Activated T-cell treated with anti-CD3 and anti-CD28 coated beads, Interleukin-2, amount 50 U/mL, for 72 hours (primary cell): ENCODE measurements around the gene APOA4. TPM values are rescaled to one million over a fixed set of nuclear protein-coding genes. Genes with fewer than 3 reads are reported as not detected.

Source experiments
- ATAC-seq, 2 donors: fragments of 150-1000 bp; cut with Tn5 transposase; replicated peaks in 1 of 2; 2 replicates each; pipeline ENCODE4 v1.10.0; 2021; ENCODE audit warnings: moderate library complexity in 2 of 2, mild to moderate bottlenecking in 1 of 2
- DNase-seq, 2 donors: peaks; one replicate each; pipeline ENCODE4 v3.0.0; 2021 to 2022; ENCODE audit warnings: mixed read lengths in 1 of 2
- H3K27ac Mint-ChIP-seq: one replicate; pipeline ENCODE4 v1.8.0; 2022; ENCODE audit warnings: mild to moderate bottlenecking, moderate library complexity, mixed read lengths
- H3K27me3 Mint-ChIP-seq: one replicate; pipeline ENCODE4 v1.8.0; 2022; ENCODE audit warnings: low read depth, mixed read lengths
- H3K36me3 Mint-ChIP-seq, 2 donors: one replicate each; pipeline ENCODE4 v1.8.0; 2022; ENCODE audit warnings: mixed read lengths in 2 of 2, mild to moderate bottlenecking in 1 of 2; ENCODE audit not compliant: insufficient read depth in 2 of 2
- H3K4me1 Mint-ChIP-seq: one replicate; pipeline ENCODE4 v1.8.0; 2022; ENCODE audit warnings: low read depth, mixed read lengths
- H3K4me3 Mint-ChIP-seq, 2 donors: one replicate each; pipeline ENCODE4 v1.8.0; 2022; ENCODE audit warnings: mild to moderate bottlenecking in 2 of 2, mixed read lengths in 2 of 2, moderate library complexity in 2 of 2
- H3K9me3 Mint-ChIP-seq, 2 donors: one replicate each; pipeline ENCODE4 v1.8.0; 2022; ENCODE audit warnings: mixed read lengths in 2 of 2
- total RNA-seq, 2 donors: library from RNA; stranded (reverse); gene quantifications; one replicate each; pipeline ENCODE4 v1.2.3, GENCODE V29; 2022

The APOA4 gene
- total RNA-seq: not detected

GRCh38 chr11:116823031-116823843 lies at the start of gene APOA4:
Gene APOA4 (minus strand): TSS chr11:116823304. CDS start chr11:116823191, 113 bp downstream.
- no peak for ATAC-seq
- Mint-ChIP-seq H3K4me1 (no peaks in the 10 kb centered on the region), H3K36me3 (no peaks in the 10 kb centered on the region), H3K27me3 (no peaks in the 10 kb centered on the region), H3K4me3 (no peak within 1 kb of the TSS), H3K27ac (no peak within 1 kb of the TSS), H3K9me3 (no peaks in the 10 kb centered on the region)
- no peak for DNase-seq

GRCh38 chr11:116871248-116871647 lies 48.1 kb upstream of the APOA4 start:
- no peak overlapping the region for H3K4me3 Mint-ChIP-seq
- ATAC-seq: no peak
- H3K4me1 Mint-ChIP-seq: peaks cover 17% of the 10 kb centered on the region
- H3K27me3 Mint-ChIP-seq: no peaks in the 10 kb centered on the region
- H3K27ac Mint-ChIP-seq: peak overlapping the region; percentile 77
- DNase-seq: no peak
- H3K9me3 Mint-ChIP-seq: no peaks in the 10 kb centered on the region
- peaks cover 5 to 14% of the 10 kb centered on the region in 2 donors for H3K36me3 Mint-ChIP-seq

- H3K27me3 Mint-ChIP-seq: no peaks in the 10 kb centered on the region
- H3K27ac Mint-ChIP-seq: peak overlapping the region; percentile 55
- peaks cover 6 to 14% of the 10 kb centered on the region in 2 donors for H3K36me3 Mint-ChIP-seq
- H3K4me1 Mint-ChIP-seq: peaks cover 17% of the 10 kb centered on the region
- no peak overlapping the region for H3K4me3 Mint-ChIP-seq
- ATAC-seq: peak; percentile 27 to 66
- no peaks in the 10 kb centered on the region for H3K9me3 Mint-ChIP-seq
- no peak for DNase-seq
Observed at GRCh38 chr11:116870054-116870453, 47.0 kb upstream of the APOA4 start.

GRCh38 chr11:116869610-116870009 lies 46.5 kb upstream of the APOA4 start:
- peaks cover 17% of the 10 kb centered on the region for H3K4me1 Mint-ChIP-seq
- peak overlapping the region; percentile 55 for H3K27ac Mint-ChIP-seq
- no peak for DNase-seq
- H3K36me3 Mint-ChIP-seq: peaks cover 4 to 14% of the 10 kb centered on the region in 2 donors
- H3K9me3 Mint-ChIP-seq: no peaks in the 10 kb centered on the region
- H3K4me3 Mint-ChIP-seq: no peak overlapping the region
- ATAC-seq: no peak
- no peaks in the 10 kb centered on the region for H3K27me3 Mint-ChIP-seq

- H3K36me3 Mint-ChIP-seq: peaks cover 4 to 14% of the 10 kb centered on the region in 2 donors
- H3K27me3 Mint-ChIP-seq: no peaks in the 10 kb centered on the region
- no peak for ATAC-seq
Observed at GRCh38 chr11:116868066-116868465, 45.0 kb upstream of the APOA4 start.

GRCh38 chr11:116867619-116868018 lies 44.5 kb upstream of the APOA4 start:
- Mint-ChIP-seq H3K4me1 (peaks cover 17% of the 10 kb centered on the region), H3K4me3 (no peak overlapping the region), H3K36me3 (peaks cover 4 to 10% of the 10 kb centered on the region in 2 donors), H3K9me3 (no peaks in the 10 kb centered on the region), H3K27ac (no peak overlapping the region), H3K27me3 (no peaks in the 10 kb centered on the region)
- ATAC-seq (no peak), DNase-seq (no peak)

More at GRCh38 chr11:116868066-116868465, 45.0 kb upstream of the APOA4 start:
- Mint-ChIP-seq H3K4me1 (peaks cover 17% of the 10 kb centered on the region), H3K4me3 (no peak overlapping the region), H3K9me3 (no peaks in the 10 kb centered on the region), H3K27ac (no peak overlapping the region)
- no peak for DNase-seq

GRCh38 chr11:116866804-116867455 lies 43.8 kb upstream of the APOA4 start:
- ATAC-seq (no peak), DNase-seq (no peak)
- Mint-ChIP-seq H3K4me3 (no peak overlapping the region), H3K36me3 (peaks cover 4 to 9% of the 10 kb centered on the region in 2 donors), H3K27ac (no peak overlapping the region), H3K27me3 (no peaks in the 10 kb centered on the region), H3K4me1 (peaks cover 18% of the 10 kb centered on the region), H3K9me3 (no peaks in the 10 kb centered on the region)

GRCh38 chr11:116865696-116866095 lies 42.6 kb upstream of the APOA4 start:
- peak overlapping the region; percentile 12 for H3K27ac Mint-ChIP-seq

GRCh38 chr11:116864531-116864930 lies 41.4 kb upstream of the APOA4 start:
- Mint-ChIP-seq H3K9me3 (no peaks in the 10 kb centered on the region), H3K4me1 (peaks cover 7% of the 10 kb centered on the region), H3K4me3 (no peak overlapping the region), H3K36me3 (peaks cover 7 to 13% of the 10 kb centered on the region in 2 donors), H3K27ac (no peak overlapping the region), H3K27me3 (no peaks in the 10 kb centered on the region)
- ATAC-seq: no peak
- DNase-seq: no peak

More at GRCh38 chr11:116865696-116866095, 42.6 kb upstream of the APOA4 start:
- no peak overlapping the region for H3K4me3 Mint-ChIP-seq
- H3K27me3 Mint-ChIP-seq: no peaks in the 10 kb centered on the region
- no peaks in the 10 kb centered on the region for H3K9me3 Mint-ChIP-seq
- no peak for DNase-seq
- peaks cover 18% of the 10 kb centered on the region for H3K4me1 Mint-ChIP-seq
- ATAC-seq: no peak
- H3K36me3 Mint-ChIP-seq: peaks cover 7 to 11% of the 10 kb centered on the region in 2 donors

- Mint-ChIP-seq H3K4me1 (peaks cover 7% of the 10 kb centered on the region), H3K27ac (no peak overlapping the region), H3K4me3 (no peak overlapping the region), H3K27me3 (no peaks in the 10 kb centered on the region), H3K36me3 (peaks cover 7 to 16% of the 10 kb centered on the region in 2 donors), H3K9me3 (no peaks in the 10 kb centered on the region)
- ATAC-seq (no peak), DNase-seq (no peak)
Observed at GRCh38 chr11:116862951-116863350, 39.8 kb upstream of the APOA4 start.

GRCh38 chr11:116862185-116862584 lies 39.1 kb upstream of the APOA4 start:
- H3K4me1 Mint-ChIP-seq: peaks cover 7% of the 10 kb centered on the region
- DNase-seq (no peak), ATAC-seq (no peak)
- peak overlapping the region; percentile 69 for H3K27ac Mint-ChIP-seq
- H3K36me3 Mint-ChIP-seq: peaks cover 7 to 16% of the 10 kb centered on the region in 2 donors
- H3K9me3 Mint-ChIP-seq: no peaks in the 10 kb centered on the region
- no peaks in the 10 kb centered on the region for H3K27me3 Mint-ChIP-seq
- H3K4me3 Mint-ChIP-seq: no peak overlapping the region

GRCh38 chr11:116861539-116861938 lies 38.4 kb upstream of the APOA4 start:
- no peak for DNase-seq
- Mint-ChIP-seq H3K9me3 (no peaks in the 10 kb centered on the region), H3K4me1 (peaks cover 10% of the 10 kb centered on the region), H3K27ac (peak overlapping the region; percentile 1), H3K4me3 (no peak overlapping the region), H3K27me3 (no peaks in the 10 kb centered on the region), H3K36me3 (peaks cover 7 to 13% of the 10 kb centered on the region in 2 donors)
- ATAC-seq: peak; percentile 40 to 65

GRCh38 chr11:116860303-116860702 lies 37.2 kb upstream of the APOA4 start:
- peaks cover 16% of the 10 kb centered on the region for H3K4me1 Mint-ChIP-seq
- no peaks in the 10 kb centered on the region for H3K27me3 Mint-ChIP-seq
- no peak overlapping the region for H3K4me3 Mint-ChIP-seq
- ATAC-seq: no peak
- H3K27ac Mint-ChIP-seq: no peak overlapping the region
- no peaks in the 10 kb centered on the region for H3K9me3 Mint-ChIP-seq
- peaks cover 5 to 13% of the 10 kb centered on the region in 2 donors for H3K36me3 Mint-ChIP-seq
- DNase-seq: no peak
